Measurements from ENCODE around the gene EML6. TPM values are rescaled to one million over a fixed set of nuclear protein-coding genes. Genes with fewer than 3 reads are reported as not detected.

The EML6 gene
- total and polyA plus RNA-seq, 2 donors (not counting 1 experiment from before 2014, with no cell fraction given), result 0.34 to 1.3 TPM

DNA sequence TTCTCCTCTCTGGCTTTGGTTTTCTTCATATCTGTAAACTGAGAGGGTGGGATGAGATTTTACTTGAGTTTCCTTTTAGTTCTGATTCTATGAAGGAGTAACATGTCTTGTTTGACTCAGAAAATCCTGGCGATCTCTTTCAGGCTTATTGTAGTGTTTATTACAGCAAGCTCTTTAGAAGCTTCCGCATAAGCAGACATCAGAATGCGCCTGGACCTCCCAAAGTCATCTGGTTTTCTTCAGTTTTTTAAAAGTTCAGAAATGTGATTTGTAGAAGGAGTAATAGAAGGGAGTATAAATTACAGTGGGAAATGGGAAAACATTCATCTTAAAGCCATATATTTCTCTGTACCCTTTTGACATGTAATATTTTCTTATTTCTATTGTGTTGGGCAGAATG lies 68.4 kb downstream of the EML6 start:
- H3K4me1 ChIP-seq (ENCODE audit: control insufficient read depth, extremely low read depth, insufficient read depth, low read length), result no peaks in the 10 kb centered on the region
- no peak overlapping the region for H3K9ac ChIP-seq (ENCODE audit: insufficient read depth, low read length)
- no peaks in the 10 kb centered on the region for H4K20me1 ChIP-seq (ENCODE audit: control insufficient read depth, extremely low read depth, insufficient read depth, low read length)
- no peak for TF ChIP-seq EZH2 (IDR thresholded peaks at IDR 0.05; ENCODE audit: low read length, missing control alignments)
- TF ChIP-seq, protein P1, sequence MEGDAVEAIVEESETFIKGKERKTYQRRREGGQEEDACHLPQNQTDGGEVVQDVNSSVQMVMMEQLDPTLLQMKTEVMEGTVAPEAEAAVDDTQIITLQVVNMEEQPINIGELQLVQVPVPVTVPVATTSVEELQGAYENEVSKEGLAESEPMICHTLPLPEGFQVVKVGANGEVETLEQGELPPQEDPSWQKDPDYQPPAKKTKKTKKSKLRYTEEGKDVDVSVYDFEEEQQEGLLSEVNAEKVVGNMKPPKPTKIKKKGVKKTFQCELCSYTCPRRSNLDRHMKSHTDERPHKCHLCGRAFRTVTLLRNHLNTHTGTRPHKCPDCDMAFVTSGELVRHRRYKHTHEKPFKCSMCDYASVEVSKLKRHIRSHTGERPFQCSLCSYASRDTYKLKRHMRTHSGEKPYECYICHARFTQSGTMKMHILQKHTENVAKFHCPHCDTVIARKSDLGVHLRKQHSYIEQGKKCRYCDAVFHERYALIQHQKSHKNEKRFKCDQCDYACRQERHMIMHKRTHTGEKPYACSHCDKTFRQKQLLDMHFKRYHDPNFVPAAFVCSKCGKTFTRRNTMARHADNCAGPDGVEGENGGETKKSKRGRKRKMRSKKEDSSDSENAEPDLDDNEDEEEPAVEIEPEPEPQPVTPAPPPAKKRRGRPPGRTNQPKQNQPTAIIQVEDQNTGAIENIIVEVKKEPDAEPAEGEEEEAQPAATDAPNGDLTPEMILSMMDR (conservative IDR thresholded peaks at IDR 0.05 in 1 of 2, IDR thresholded peaks at IDR 0.05 in 1 of 2; ENCODE audit: low read depth in 1 of 2, low read length in 2 of 2), result no peak
- H3K9me3 ChIP-seq (ENCODE audit: control insufficient read depth, insufficient read depth, low read depth, low read length), result no peaks in the 10 kb centered on the region
- H3K27ac ChIP-seq (ENCODE audit: insufficient read depth, low read length), result no peak overlapping the region
- H3K36me3 ChIP-seq (ENCODE audit: control insufficient read depth, insufficient read depth, low read length), result no peaks in the 10 kb centered on the region
- H3K27me3 ChIP-seq (ENCODE audit: control insufficient read depth, insufficient read depth, low read length), result peaks cover 11% of the 10 kb centered on the region
- no peak overlapping the region for H3K4me2 ChIP-seq (ENCODE audit: extremely low read depth, insufficient read depth, low read length)
- no peak overlapping the region for H2AFZ ChIP-seq (ENCODE audit: low read length)
- no peak overlapping the region for H3K4me3 ChIP-seq (replicated peaks in 1 of 4; ENCODE audit: control extremely low read depth in 1 of 4, insufficient read depth in 1 of 4, low read depth in 3 of 4, low read length in 4 of 4)
- no peak for DNase-seq (ENCODE audit: low read depth in 2 of 2)
- no peaks in the 10 kb centered on the region for H3K79me2 ChIP-seq (ENCODE audit: control insufficient read depth, insufficient read depth, low read length)

DNA sequence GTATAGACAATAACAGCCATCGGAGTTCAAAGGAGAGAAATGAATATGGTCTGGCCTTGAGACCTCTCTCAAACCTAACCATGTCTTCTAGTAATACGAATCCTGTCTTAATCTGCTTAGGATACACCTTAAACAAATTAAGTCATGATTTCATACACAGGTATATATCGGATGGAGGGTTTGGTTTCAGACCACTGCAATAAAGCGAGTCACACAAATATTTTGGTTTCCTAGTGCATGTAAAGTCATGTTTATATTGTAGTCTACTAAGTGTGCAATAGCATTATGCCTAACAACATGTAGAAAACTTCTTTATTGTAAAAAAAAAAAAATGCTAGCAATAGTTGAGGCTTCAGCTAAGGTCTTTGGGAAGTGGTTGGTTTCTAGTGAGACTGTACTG lies 73.8 kb downstream of the EML6 start:
- Histone ChIP-seq H3K4me3 (replicated peaks in 1 of 4; ENCODE audit: control extremely low read depth in 1 of 4, insufficient read depth in 1 of 4, low read depth in 3 of 4, low read length in 4 of 4) (no peak overlapping the region), H3K4me1 (ENCODE audit: control insufficient read depth, extremely low read depth, insufficient read depth, low read length) (no peaks in the 10 kb centered on the region), H2AFZ (ENCODE audit: low read length) (no peak overlapping the region), H3K36me3 (ENCODE audit: control insufficient read depth, insufficient read depth, low read length) (no peaks in the 10 kb centered on the region), H3K79me2 (ENCODE audit: control insufficient read depth, insufficient read depth, low read length) (no peaks in the 10 kb centered on the region), H3K27me3 (ENCODE audit: control insufficient read depth, insufficient read depth, low read length) (peaks cover 11% of the 10 kb centered on the region), H3K4me2 (ENCODE audit: extremely low read depth, insufficient read depth, low read length) (no peak overlapping the region), H3K9ac (ENCODE audit: insufficient read depth, low read length) (no peak overlapping the region), H3K9me3 (ENCODE audit: control insufficient read depth, insufficient read depth, low read depth, low read length) (no peaks in the 10 kb centered on the region), H3K27ac (ENCODE audit: insufficient read depth, low read length) (no peak overlapping the region), H4K20me1 (ENCODE audit: control insufficient read depth, extremely low read depth, insufficient read depth, low read length) (no peaks in the 10 kb centered on the region)
- TF ChIP-seq, protein P1 (conservative IDR thresholded peaks at IDR 0.05 in 1 of 2, IDR thresholded peaks at IDR 0.05 in 1 of 2; ENCODE audit: low read depth in 1 of 2, low read length in 2 of 2), result no peak
- no peak for TF ChIP-seq EZH2 (IDR thresholded peaks at IDR 0.05; ENCODE audit: low read length, missing control alignments)
- no peak for DNase-seq (ENCODE audit: low read depth in 2 of 2)

DNA sequence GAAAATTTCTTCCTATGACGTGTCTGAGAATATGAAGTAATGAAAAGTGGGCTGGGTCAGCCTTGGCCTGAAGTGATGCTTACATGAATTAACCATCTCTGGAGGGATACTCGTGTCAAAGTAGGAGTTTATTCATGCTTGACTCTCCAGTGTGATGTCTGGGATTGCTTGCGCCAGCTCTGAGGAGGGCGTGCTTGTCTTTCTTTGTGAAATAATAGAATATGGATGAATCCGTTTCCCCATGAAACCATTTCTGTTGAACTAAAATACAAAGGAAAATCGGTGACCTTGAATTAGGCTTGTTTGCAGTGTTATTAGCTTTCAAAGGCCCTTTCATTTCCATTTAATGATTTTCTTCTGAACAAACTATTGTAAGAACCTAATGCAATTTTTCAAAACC lies 77.9 kb downstream of the EML6 start:
- H4K20me1 ChIP-seq (ENCODE audit: control insufficient read depth, extremely low read depth, insufficient read depth, low read length), result no peaks in the 10 kb centered on the region
- H3K4me3 ChIP-seq (replicated peaks in 1 of 4; ENCODE audit: control extremely low read depth in 1 of 4, insufficient read depth in 1 of 4, low read depth in 3 of 4, low read length in 4 of 4), result no peak overlapping the region
- H3K9me3 ChIP-seq (ENCODE audit: control insufficient read depth, insufficient read depth, low read depth, low read length), result no peaks in the 10 kb centered on the region
- H3K4me2 ChIP-seq (ENCODE audit: extremely low read depth, insufficient read depth, low read length), result no peak overlapping the region
- no peak for DNase-seq (ENCODE audit: low read depth in 2 of 2)
- no peak overlapping the region for H2AFZ ChIP-seq (ENCODE audit: low read length)
- H3K9ac ChIP-seq (ENCODE audit: insufficient read depth, low read length), result no peak overlapping the region
- H3K79me2 ChIP-seq (ENCODE audit: control insufficient read depth, insufficient read depth, low read length), result no peaks in the 10 kb centered on the region
- H3K27me3 ChIP-seq (ENCODE audit: control insufficient read depth, insufficient read depth, low read length), result no peaks in the 10 kb centered on the region
- no peak overlapping the region for H3K27ac ChIP-seq (ENCODE audit: insufficient read depth, low read length)
- H3K36me3 ChIP-seq (ENCODE audit: control insufficient read depth, insufficient read depth, low read length), result no peaks in the 10 kb centered on the region
- H3K4me1 ChIP-seq (ENCODE audit: control insufficient read depth, extremely low read depth, insufficient read depth, low read length), result no peaks in the 10 kb centered on the region
- TF ChIP-seq, protein P1 (conservative IDR thresholded peaks at IDR 0.05 in 1 of 2, IDR thresholded peaks at IDR 0.05 in 1 of 2; ENCODE audit: low read depth in 1 of 2, low read length in 2 of 2), result no peak
- TF ChIP-seq EZH2 (IDR thresholded peaks at IDR 0.05; ENCODE audit: low read length, missing control alignments), result no peak

All from fibroblast of lung (primary cell).